Fibroblast of mammary gland (primary cell): ENCODE data around the gene IGSF3.

Source experiments
- DNase-seq: peaks from one replicate; pipeline ENCODE4 v3.0.0-alpha.2; 2010; ENCODE audit warnings: low read depth
- H3K4me3 ChIP-seq: 2 replicates; pipeline ENCODE4 v1.5.1; 2011; ENCODE audit warnings: low read depth, mild to moderate bottlenecking, low read length, moderate library complexity; ENCODE audit not compliant: control insufficient read depth
- TF ChIP-seq, protein P1 (sequence below): conservative IDR thresholded peaks from 2 replicates; pipeline ENCODE4 v1.5.1; 2011; ENCODE audit warnings: low read depth, low read length, inconsistent platforms; ENCODE audit not compliant: control insufficient read depth, insufficient read depth

The IGSF3 gene

DNA sequence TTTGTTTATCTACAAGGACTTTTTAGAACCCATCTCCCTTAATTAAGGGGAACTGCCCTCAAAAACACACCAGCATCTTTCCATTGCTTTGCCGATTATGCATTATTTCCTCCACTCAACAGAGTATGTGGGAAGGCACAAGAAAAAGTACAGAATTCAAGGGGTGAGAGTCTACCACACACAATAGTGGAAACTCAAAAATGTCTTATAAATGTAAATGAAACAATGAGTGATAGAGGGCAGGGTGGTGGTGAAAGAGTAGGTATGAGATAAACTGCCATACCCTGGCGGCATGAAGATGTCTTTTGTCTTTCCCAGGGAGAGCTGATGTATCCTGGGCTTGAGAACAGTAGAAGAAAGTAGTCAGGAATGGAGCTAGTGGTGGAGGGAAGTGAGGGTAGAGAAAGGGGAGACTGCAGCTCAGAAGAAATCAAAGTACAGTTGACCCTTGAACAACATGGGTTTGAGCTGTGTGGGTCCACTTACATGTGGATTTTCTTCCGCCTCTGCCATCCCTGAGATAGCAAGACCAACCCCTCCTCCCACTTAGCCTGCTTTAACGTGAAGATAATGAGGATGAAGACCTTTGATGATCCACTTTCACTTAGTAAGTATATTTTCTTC, 121.1 kb downstream of the IGSF3 start:
- TF ChIP-seq, protein P1, sequence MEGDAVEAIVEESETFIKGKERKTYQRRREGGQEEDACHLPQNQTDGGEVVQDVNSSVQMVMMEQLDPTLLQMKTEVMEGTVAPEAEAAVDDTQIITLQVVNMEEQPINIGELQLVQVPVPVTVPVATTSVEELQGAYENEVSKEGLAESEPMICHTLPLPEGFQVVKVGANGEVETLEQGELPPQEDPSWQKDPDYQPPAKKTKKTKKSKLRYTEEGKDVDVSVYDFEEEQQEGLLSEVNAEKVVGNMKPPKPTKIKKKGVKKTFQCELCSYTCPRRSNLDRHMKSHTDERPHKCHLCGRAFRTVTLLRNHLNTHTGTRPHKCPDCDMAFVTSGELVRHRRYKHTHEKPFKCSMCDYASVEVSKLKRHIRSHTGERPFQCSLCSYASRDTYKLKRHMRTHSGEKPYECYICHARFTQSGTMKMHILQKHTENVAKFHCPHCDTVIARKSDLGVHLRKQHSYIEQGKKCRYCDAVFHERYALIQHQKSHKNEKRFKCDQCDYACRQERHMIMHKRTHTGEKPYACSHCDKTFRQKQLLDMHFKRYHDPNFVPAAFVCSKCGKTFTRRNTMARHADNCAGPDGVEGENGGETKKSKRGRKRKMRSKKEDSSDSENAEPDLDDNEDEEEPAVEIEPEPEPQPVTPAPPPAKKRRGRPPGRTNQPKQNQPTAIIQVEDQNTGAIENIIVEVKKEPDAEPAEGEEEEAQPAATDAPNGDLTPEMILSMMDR = no peak
- H3K4me3 ChIP-seq = no peak overlapping the region
- DNase-seq = no peak

DNA sequence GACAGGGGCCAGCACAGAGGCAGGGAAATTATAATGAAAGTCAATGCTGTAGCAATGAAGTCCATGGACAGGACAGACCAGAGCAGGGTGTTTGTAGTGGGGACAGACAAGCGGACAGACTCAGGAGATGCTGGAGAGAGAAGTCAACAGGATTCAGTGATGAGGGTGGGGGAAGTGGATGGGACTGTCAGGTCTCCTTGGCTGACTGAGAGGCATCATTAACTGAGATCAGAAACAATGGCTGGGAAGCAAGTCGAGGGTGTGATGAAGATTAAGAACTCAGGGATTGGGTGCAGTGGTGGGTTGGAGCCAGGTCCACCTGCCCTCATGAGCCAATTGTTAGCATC, 122.2 kb downstream of the IGSF3 start:
- TF ChIP-seq, protein P1 = no peak
- DNase-seq = no peak
- H3K4me3 ChIP-seq = no peak overlapping the region

DNA sequence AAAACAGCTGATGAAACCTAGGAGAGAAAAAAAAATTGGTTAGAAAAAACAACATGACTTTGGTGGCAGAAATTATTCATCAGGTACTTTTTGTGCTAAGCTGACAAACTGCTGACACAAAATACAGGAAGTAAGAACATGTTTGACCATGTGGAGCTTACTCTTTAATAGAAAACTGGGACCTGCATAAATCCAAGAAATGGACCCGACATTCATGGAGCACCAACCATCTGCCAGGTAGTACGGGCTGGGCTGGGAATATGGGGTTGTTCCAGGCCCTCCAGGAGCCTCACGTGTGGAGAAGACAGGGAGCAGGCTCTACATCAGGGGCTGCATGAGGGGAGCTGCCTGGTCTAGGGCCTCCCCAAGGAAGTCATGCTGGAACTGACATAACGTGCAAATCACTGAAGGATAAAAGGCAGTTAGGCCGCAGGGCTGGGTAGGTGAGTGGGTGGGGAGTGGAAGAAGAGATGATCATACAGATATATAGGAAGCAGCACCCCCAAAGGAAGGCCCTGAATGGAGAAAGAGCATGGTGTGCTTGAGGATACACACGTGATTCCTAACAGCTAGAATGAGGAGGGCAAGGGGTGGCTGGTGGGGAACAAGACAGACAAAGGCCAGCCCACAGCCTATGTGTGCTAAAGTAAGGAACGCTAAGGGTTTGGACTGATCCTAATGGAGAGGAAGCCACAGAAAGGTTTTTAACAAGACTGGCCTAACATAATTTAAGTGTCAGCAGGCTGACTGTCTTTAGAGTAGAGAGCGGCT, 122.8 kb downstream of the IGSF3 start:
- no peak for DNase-seq
- no peak overlapping the region for H3K4me3 ChIP-seq
- TF ChIP-seq, protein P1 = no peak

DNA sequence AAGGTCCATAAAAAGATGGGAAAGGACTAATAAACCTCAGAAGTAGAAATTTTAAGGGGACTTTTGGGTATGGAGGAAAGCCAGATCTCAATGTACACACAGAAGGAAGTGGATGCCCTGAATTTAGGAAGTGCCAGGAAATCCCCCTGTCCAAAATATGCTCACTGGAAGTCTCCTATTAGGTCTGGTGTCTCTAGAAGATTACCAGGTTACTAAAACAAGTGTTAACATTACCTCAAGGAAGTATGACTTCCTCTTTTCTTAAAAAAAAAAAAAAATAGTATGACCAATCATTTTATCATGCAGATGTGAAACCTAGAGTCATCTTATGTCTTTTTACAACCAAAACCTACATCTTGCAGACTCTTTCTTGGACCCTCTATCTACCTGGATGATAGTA, 127.4 kb downstream of the IGSF3 start:
- no peak overlapping the region for H3K4me3 ChIP-seq
- DNase-seq = no peak
- TF ChIP-seq, protein P1 = no peak

DNA sequence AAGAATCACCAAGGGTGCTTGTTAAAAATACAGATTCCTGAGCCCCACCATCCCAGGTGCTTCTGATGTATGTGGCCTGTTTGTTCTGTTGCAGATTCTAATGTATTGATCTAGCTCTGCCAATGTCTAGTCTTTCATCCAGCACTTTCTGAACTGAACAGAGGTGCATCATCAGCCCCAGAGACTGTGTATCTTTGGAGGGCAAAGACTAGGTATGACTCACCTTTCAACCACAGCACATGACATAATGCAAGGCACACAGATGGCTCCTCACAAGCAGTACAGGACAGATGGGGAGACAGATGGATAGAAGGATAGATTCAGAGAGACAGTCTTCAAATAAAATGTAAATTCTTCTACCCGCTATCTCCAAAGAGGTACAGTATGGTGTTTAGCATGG, 129.0 kb downstream of the IGSF3 start:
- DNase-seq = peak; percentile 84
- TF ChIP-seq, protein P1 = no peak
- H3K4me3 ChIP-seq = no peak overlapping the region

DNA sequence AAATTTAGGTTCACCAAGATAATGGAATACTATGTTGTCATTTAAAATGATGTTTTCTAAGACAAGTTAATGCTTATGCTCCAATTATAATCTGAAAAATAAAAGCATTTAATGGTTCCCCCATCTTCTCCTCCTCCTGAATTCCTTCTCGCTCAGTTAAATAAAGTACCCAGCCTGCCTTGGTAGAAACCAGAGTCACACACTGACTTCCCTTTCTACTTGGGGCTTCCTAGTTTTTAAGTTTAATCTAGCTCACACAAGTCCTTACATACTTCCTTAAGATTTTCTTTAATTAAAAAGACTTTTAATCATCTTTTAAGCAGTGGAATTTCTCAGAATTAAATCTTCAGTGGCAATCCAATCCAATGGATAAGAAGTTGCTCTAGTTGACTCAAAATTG, 129.6 kb downstream of the IGSF3 start:
- DNase-seq = no peak

More for the DNA sequence above, 129.6 kb downstream of the IGSF3 start:
- H3K4me3 ChIP-seq = no peak overlapping the region
- TF ChIP-seq, protein P1 = no peak
